OCI-LY7 (cell line): Measurements from ENCODE around the gene PIK3C2B. TPM values are rescaled to one million over a fixed set of nuclear protein-coding genes. Genes with fewer than 3 reads are reported as not detected.

Source experiments
- BruUV-seq: library from RNA; stranded (reverse); fragments of 400-500 nt; replicated peaks from 2 replicates; lab custom pipeline; 2021; lab: Mats Ljungman, UMichigan
- CTCF ChIA-PET: fragments of 300-600 bp; sonication (Branson Sonifier 250); formaldehyde crosslinking; loops from one replicate; lab custom pipeline; 2022; ENCODE audit warnings: antibody characterized with exemption; ENCODE audit not compliant: unreplicated experiment; lab: Charles Lee
- POLR2A ChIA-PET: fragments of 300-600 bp; sonication (Branson Sonifier 250); formaldehyde crosslinking; loops from one replicate; lab custom pipeline; 2022; ENCODE audit warnings: antibody characterized with exemption; lab: Charles Lee
- DNase-seq: peaks from one replicate; pipeline ENCODE4 v3.0.0-alpha.2; 2015; ENCODE audit warnings: low spot score
- H2AFZ ChIP-seq: fragments of 200-600 bp; sonication (generic), shearing (Covaris generic); 2 replicates; pipeline ENCODE4 v1.6.1; 2014; ENCODE audit warnings: mild to moderate bottlenecking, antibody characterized with exemption, low read length, moderate library complexity
- H3K27ac ChIP-seq: fragments of 200-600 bp; sonication (generic); 2 replicates; pipeline ENCODE4 v1.5.1; 2014; ENCODE audit warnings: mixed run types, low read depth, mild to moderate bottlenecking, moderate library complexity, low read length, inconsistent platforms; ENCODE audit not compliant: poor library complexity, severe bottlenecking
- H3K36me3 ChIP-seq: fragments of 200-600 bp; sonication (generic); 2 replicates; pipeline ENCODE4 v1.6.1; 2014; ENCODE audit warnings: mild to moderate bottlenecking, antibody characterized with exemption, low read length, moderate library complexity, mixed read lengths; ENCODE audit not compliant: insufficient read depth
- H3K4me1 ChIP-seq: fragments of 200-600 bp; sonication (generic); 2 replicates; pipeline ENCODE4 v1.5.1; 2014; ENCODE audit warnings: mild to moderate bottlenecking, low read length; ENCODE audit not compliant: insufficient read depth, poor library complexity, severe bottlenecking
- H3K4me2 ChIP-seq: fragments of 200-600 bp; sonication (generic); 2 replicates; pipeline ENCODE4 v1.6.1; 2014; ENCODE audit warnings: mild to moderate bottlenecking, low read length
- H3K4me3 ChIP-seq: fragments of 200-600 bp; sonication (generic); 2 replicates; pipeline ENCODE4 v1.5.1; 2014; ENCODE audit warnings: mild to moderate bottlenecking, low read depth, low read length; ENCODE audit not compliant: poor library complexity, severe bottlenecking
- H3K79me2 ChIP-seq: fragments of 200-600 bp; sonication (generic); 2 replicates; pipeline ENCODE4 v1.6.1; 2016; ENCODE audit warnings: low read depth, mild to moderate bottlenecking, low read length, moderate library complexity, mixed read lengths; ENCODE audit not compliant: insufficient read depth
- H3K9me2 ChIP-seq: fragments of 200-600 bp; sonication (generic); 2 replicates; pipeline ENCODE4 v1.6.1; 2016; ENCODE audit warnings: mild to moderate bottlenecking, low read length, mixed read lengths; ENCODE audit not compliant: insufficient read depth
- H3K9me3 ChIP-seq: fragments of 200-600 bp; sonication (generic); 2 replicates; pipeline ENCODE4 v1.6.1; 2014; ENCODE audit warnings: mild to moderate bottlenecking, mixed run types, low read length, mixed read lengths
- H4K20me1 ChIP-seq: fragments of 200-600 bp; sonication (generic); 2 replicates; pipeline ENCODE4 v1.6.1; 2014; ENCODE audit warnings: mild to moderate bottlenecking, antibody characterized with exemption, low read length, moderate library complexity, mixed read lengths; ENCODE audit not compliant: insufficient read depth
- EZH2phosphoT487 ChIP-seq: fragments of 200-600 bp; sonication (generic); IDR thresholded peaks from 2 replicates; pipeline ENCODE4 v1.6.1; 2018; ENCODE audit warnings: low read depth, borderline replicate concordance, mild to moderate bottlenecking, mixed run types, antibody characterized with exemption, low read length, moderate library complexity, mixed read lengths
- intact Hi-C: fragments of 100-400 bp; cut with micrococcal nuclease; formaldehyde crosslinking; loops from one replicate; pipeline ENCODE4 v1.10.0; 2022; ENCODE audit not compliant: unreplicated experiment
- total RNA-seq, 2 experiments: library from RNA; depleted of rRNA in 1 of 2; stranded (reverse); fragments of >200 nt in 1 of 2; shearing (Covaris generic) in 1 of 2; gene quantifications; 2 replicates each; pipeline ENCODE4 v1.2.3, GENCODE V29; 2014 to 2022
- TF ChIP-seq, protein P1 (sequence below): fragments of 200-600 bp; sonication (generic); conservative IDR thresholded peaks from 2 replicates; pipeline ENCODE4 v1.5.1; 2014; ENCODE audit warnings: mild to moderate bottlenecking, antibody characterized with exemption, low read length, moderate library complexity, mixed read lengths

The PIK3C2B gene
- total RNA-seq, 2 experiments from 2014 or later = 12.5 to 43.9 TPM

DNA sequence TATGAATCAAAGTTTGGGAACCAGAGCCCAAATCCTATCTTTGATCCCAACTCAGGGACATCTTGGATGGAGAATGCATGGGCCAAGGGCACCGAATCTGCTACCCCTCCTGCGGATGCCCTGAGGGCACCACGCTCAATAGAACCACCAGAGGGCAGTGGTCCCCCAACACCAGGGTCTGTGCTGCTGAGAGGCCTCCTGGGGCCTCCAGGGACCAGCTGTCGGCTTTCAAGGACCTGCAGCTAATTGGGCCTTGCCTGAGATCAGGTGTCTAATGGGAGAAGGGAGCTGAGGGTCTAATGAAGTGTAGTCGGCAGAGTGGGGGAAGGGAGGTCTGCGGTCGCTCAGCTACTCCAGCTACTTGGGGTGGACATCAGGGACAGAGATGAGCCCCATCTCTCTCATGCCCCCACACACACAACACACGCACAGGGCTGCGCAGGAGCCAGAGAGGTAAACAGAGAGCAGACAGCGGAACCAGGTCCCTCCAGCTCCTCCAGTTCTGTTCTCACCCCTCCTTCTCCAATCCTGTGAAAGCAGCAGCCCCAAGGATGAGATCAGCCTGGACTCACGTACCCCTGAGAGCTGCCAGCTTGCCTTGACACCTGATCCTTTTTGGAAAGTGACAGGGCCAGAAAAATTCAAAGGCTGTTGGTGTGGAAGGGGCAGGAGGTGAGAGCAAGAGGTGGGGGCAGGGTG lies 48.0 kb downstream of the PIK3C2B start:
- BruUV-seq = no TSS peak
- H3K4me2 ChIP-seq = peak overlapping the region; percentile 14; the same call in 1 of the 2 replicates
- no peaks in the 10 kb centered on the region for H4K20me1 ChIP-seq
- DNase-seq = peak; percentile 88
- H2AFZ ChIP-seq = no peak overlapping the region
- no peak overlapping the region for H3K27ac ChIP-seq
- ChIA-PET POLR2A (interaction anchor here (0.7 to 1.8 kb wide), 9 partner anchors 8 to 57 kb away, joined by 3 to 9 read pairs (median 4); partner anchors contain the start of gene PIK3C2B), CTCF (interaction anchor here (0.6 to 3.0 kb wide), 15 partner anchors 13 to 360 kb away, joined by 3 to 35 read pairs (median 6); partner anchors contain the start of gene PIK3C2B)
- intact Hi-C loops = loop anchor here (1.0 to 10.0 kb wide), 4 partner anchors 48 to 361 kb away; partner anchors contain the start of gene PIK3C2B
- H3K9me3 ChIP-seq = no peaks in the 10 kb centered on the region
- no peak for TF ChIP-seq EZH2phosphoT487
- TF ChIP-seq, protein P1, sequence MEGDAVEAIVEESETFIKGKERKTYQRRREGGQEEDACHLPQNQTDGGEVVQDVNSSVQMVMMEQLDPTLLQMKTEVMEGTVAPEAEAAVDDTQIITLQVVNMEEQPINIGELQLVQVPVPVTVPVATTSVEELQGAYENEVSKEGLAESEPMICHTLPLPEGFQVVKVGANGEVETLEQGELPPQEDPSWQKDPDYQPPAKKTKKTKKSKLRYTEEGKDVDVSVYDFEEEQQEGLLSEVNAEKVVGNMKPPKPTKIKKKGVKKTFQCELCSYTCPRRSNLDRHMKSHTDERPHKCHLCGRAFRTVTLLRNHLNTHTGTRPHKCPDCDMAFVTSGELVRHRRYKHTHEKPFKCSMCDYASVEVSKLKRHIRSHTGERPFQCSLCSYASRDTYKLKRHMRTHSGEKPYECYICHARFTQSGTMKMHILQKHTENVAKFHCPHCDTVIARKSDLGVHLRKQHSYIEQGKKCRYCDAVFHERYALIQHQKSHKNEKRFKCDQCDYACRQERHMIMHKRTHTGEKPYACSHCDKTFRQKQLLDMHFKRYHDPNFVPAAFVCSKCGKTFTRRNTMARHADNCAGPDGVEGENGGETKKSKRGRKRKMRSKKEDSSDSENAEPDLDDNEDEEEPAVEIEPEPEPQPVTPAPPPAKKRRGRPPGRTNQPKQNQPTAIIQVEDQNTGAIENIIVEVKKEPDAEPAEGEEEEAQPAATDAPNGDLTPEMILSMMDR = peak; percentile 83
- no peaks in the 10 kb centered on the region for H3K79me2 ChIP-seq
- H3K36me3 ChIP-seq = no peaks in the 10 kb centered on the region
- no peaks in the 10 kb centered on the region for H3K9me2 ChIP-seq
- no peak overlapping the region for H3K4me3 ChIP-seq
- H3K4me1 ChIP-seq = peaks cover 30% of the 10 kb centered on the region

DNA sequence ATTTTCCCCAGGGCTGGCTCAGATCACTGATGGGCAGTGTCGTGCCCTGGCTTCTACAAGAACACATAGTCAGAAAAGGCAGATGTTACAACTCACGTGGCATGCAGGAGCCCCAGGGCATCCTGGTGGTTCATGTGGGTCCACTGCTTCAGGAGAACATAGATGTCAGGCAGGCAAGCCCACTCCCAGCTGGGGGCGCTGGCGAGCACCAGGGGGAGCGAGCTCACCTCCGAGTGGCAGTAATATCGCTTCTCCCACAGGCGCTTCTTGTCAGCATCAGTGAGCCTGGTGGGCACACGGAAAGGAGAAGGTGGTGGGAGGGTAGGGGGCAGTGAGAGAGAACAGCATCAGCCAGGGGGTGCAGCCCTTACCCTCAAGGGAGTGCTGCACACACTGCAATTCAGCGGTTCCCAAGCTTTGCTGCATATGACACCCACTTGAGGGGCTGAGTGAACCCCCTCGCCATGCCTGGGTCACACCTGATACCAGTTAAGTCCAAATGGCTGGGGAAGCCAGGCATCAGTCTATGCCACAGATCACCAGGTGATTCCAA lies 48.7 kb downstream of the PIK3C2B start:
- H3K79me2 ChIP-seq = no peaks in the 10 kb centered on the region
- TF ChIP-seq, protein P1 = no peak; the same call in 1 of the 2 replicates
- TF ChIP-seq EZH2phosphoT487 = no peak
- no peak overlapping the region for H2AFZ ChIP-seq
- H3K36me3 ChIP-seq = no peaks in the 10 kb centered on the region
- no peak overlapping the region for H3K27ac ChIP-seq
- peak overlapping the region; percentile 14; the same call in 1 of the 2 replicates for H3K4me2 ChIP-seq
- no peaks in the 10 kb centered on the region for H3K9me2 ChIP-seq
- no peak overlapping the region for H3K4me3 ChIP-seq
- CTCF ChIA-PET = interaction anchor here (0.6 to 3.0 kb wide), 11 partner anchors 20 to 361 kb away, joined by 3 to 35 read pairs (median 6); partner anchors contain the start of gene PIK3C2B
- intact Hi-C loops = loop anchor here (1.0 to 10.0 kb wide), 4 partner anchors 49 to 361 kb away; partner anchors contain the start of gene PIK3C2B
- POLR2A ChIA-PET = interaction anchor here (1.3 to 1.8 kb wide), 3 partner anchors 8 to 47 kb away, joined by 3 to 5 read pairs (median 4); no protein-coding TSS in a partner anchor
- BruUV-seq = no TSS peak
- DNase-seq = peak; percentile 71
- H4K20me1 ChIP-seq = no peaks in the 10 kb centered on the region
- H3K4me1 ChIP-seq = peaks cover 30% of the 10 kb centered on the region
- no peaks in the 10 kb centered on the region for H3K9me3 ChIP-seq

Other genes with a start within 250 kb of the PIK3C2B start
- not detected in 2 replicates for gene PLEKHA6, start 134.9 kb downstream of the PIK3C2B start, total RNA-seq (2014; rRNA removed; shearing (Covaris generic))
- not detected in 2 replicates for gene PLEKHA6, start 134.9 kb downstream of the PIK3C2B start, total RNA-seq (2022)
- gene PPP1R15B, start 83.0 kb downstream of the PIK3C2B start, total RNA-seq (2014; rRNA removed; shearing (Covaris generic)) = 63.5 and 72.6 TPM in 2 replicates
- 79.2 and 91.3 TPM in 2 replicates for gene PPP1R15B, start 83.0 kb downstream of the PIK3C2B start, total RNA-seq (2022)
- 102 and 120 TPM in 2 replicates for gene MDM4, start 21.6 kb upstream of the PIK3C2B start, total RNA-seq (2014; rRNA removed; shearing (Covaris generic))
- 282 and 343 TPM in 2 replicates for gene MDM4, start 21.6 kb upstream of the PIK3C2B start, total RNA-seq (2022)
- not detected in 2 replicates for gene LRRN2, start 190.9 kb upstream of the PIK3C2B start, total RNA-seq (2014; rRNA removed; shearing (Covaris generic))
- not detected in 2 replicates for gene LRRN2, start 190.9 kb upstream of the PIK3C2B start, total RNA-seq (2022)